Measurements from ENCODE around the gene HECW1. TPM values are rescaled to one million over a fixed set of nuclear protein-coding genes. Genes with fewer than 3 reads are reported as not detected.

HECW1 gene
- total and polyA plus RNA-seq, 10 of the 15 experiments (the other 5 are each of a cell fraction or from before 2014, with no cell fraction given), result under 0.01 to 0.31 (median 0.04) TPM; not detected in 3

DNA sequence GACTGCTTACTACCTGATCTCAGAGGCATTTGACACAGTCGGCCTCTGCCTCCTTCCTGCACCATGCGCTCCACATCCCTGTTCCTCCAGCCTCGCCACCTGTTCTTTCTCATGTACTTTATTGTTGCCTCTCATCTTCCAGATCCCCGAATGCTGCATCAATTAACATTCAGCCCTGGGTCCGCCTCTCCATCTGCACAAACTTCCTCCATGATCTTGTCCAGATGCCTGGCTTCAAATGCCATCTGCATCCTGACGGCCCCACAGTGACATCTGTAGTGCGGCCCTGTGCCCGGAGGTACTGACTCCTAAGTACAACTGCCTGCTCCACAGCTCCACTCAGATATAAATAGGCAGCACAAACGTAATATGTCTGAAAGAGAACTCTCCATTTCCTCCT, 419.3 kb downstream of the HECW1 start (continued):
- no peak for TF ChIP-seq BRCA1 (IDR thresholded peaks at IDR 0.05; ENCODE audit: low read depth, low read length)

GRCh38 chr7:43533801-43534479, 421.5 kb downstream of the HECW1 start:
- FAIRE-seq, result no peak
- ChIA-PET RAD21 (ENCODE audit: unreplicated experiment) (no interaction called here), SMC1A (ENCODE audit: uncharacterized antibody, unreplicated experiment) (no interaction called here), POLR2A (no interaction called here), CTCF (no interaction called here)
- Histone ChIP-seq H3K27ac (ENCODE audit: control insufficient read depth, insufficient read depth) (no peak overlapping the region), H3K9ac (ENCODE audit: control insufficient read depth, insufficient read depth, low read length) (no peak overlapping the region), H3K4me1 (ENCODE audit: control insufficient read depth, insufficient read depth, low read length) (no peaks in the 10 kb centered on the region), H3K27me3 (replicated peaks in 1 of 2; ENCODE audit: control insufficient read depth in 2 of 2, insufficient read depth in 2 of 2, low read length in 1 of 2) (no peaks in the 10 kb centered on the region; a peak in 1 of 4 replicates), H2AFZ (ENCODE audit: control insufficient read depth, low read depth, low read length) (no peak overlapping the region), H3K36me3 (ENCODE audit: control insufficient read depth in 2 of 2, insufficient read depth in 2 of 2, low read length in 1 of 2) (no peaks in the 10 kb centered on the region), H3K4me3 (no peak overlapping the region), H4K20me1 (ENCODE audit: control insufficient read depth, insufficient read depth) (no peaks in the 10 kb centered on the region), H3K9me3 (replicated peaks; ENCODE audit: control insufficient read depth, insufficient read depth, low read length) (no peaks in the 10 kb centered on the region), H3K79me2 (ENCODE audit: control insufficient read depth, insufficient read depth, low read length) (no peaks in the 10 kb centered on the region), H3K4me2 (ENCODE audit: control insufficient read depth, insufficient read depth) (no peak overlapping the region)
- BruUV-seq (replicated peaks), result no TSS peak
- 41% methylated on average over 6 of the region's 6 CpGs for WGBS (ENCODE audit: insufficient coverage, insufficient replicate concordance, low lambda C conversion rate, missing lambda C conversion rate)
- intact Hi-C loops (cut with micrococcal nuclease; ENCODE audit: unreplicated experiment) (no loop called here), in situ Hi-C loops (cut with MboI) (no loop called here)
- ATAC-seq, result no peak
- no peak for DNase-seq (ENCODE audit: low read depth, low spot score)
- TF ChIP-seq CEBPB (IDR thresholded peaks at IDR 0.05; ENCODE audit: borderline replicate concordance in 1 of 2, low read depth in 2 of 2, low read length in 2 of 2) (no peak), RELA (IDR thresholded peaks at IDR 0.05; ENCODE audit: borderline replicate concordance, partially characterized antibody) (no peak), SKIL (IDR thresholded peaks at IDR 0.05; ENCODE audit: low read depth, poor library complexity, severe bottlenecking) (no peak), LARP7 (IDR thresholded peaks at IDR 0.05) (no peak), CREM (IDR thresholded peaks at IDR 0.05; ENCODE audit: low read depth) (no peak), FOXM1 (IDR thresholded peaks at IDR 0.05; ENCODE audit: low read depth, low read length) (no peak), SREBF1 (IDR thresholded peaks at IDR 0.05; ENCODE audit: low read length) (no peak), CHD2 (IDR thresholded peaks at IDR 0.05; ENCODE audit: borderline replicate concordance, low read depth, low read length) (no peak), NR2C2 (IDR thresholded peaks at IDR 0.05; ENCODE audit: borderline replicate concordance, control insufficient read depth, insufficient read length, low read depth) (no peak), RFX5 (IDR thresholded peaks at IDR 0.05; ENCODE audit: low read depth, low read length) (no peak), FOXK2 (IDR thresholded peaks at IDR 0.05) (no peak), MTA2 (IDR thresholded peaks at IDR 0.05; ENCODE audit: low read depth) (no peak), RB1 (IDR thresholded peaks at IDR 0.05; ENCODE audit: borderline replicate concordance) (no peak), TBL1XR1 (IDR thresholded peaks at IDR 0.05; ENCODE audit: low read depth, low read length) (no peak)
- TF ChIP-seq, protein P1, sequence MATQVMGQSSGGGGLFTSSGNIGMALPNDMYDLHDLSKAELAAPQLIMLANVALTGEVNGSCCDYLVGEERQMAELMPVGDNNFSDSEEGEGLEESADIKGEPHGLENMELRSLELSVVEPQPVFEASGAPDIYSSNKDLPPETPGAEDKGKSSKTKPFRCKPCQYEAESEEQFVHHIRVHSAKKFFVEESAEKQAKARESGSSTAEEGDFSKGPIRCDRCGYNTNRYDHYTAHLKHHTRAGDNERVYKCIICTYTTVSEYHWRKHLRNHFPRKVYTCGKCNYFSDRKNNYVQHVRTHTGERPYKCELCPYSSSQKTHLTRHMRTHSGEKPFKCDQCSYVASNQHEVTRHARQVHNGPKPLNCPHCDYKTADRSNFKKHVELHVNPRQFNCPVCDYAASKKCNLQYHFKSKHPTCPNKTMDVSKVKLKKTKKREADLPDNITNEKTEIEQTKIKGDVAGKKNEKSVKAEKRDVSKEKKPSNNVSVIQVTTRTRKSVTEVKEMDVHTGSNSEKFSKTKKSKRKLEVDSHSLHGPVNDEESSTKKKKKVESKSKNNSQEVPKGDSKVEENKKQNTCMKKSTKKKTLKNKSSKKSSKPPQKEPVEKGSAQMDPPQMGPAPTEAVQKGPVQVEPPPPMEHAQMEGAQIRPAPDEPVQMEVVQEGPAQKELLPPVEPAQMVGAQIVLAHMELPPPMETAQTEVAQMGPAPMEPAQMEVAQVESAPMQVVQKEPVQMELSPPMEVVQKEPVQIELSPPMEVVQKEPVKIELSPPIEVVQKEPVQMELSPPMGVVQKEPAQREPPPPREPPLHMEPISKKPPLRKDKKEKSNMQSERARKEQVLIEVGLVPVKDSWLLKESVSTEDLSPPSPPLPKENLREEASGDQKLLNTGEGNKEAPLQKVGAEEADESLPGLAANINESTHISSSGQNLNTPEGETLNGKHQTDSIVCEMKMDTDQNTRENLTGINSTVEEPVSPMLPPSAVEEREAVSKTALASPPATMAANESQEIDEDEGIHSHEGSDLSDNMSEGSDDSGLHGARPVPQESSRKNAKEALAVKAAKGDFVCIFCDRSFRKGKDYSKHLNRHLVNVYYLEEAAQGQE (IDR thresholded peaks at IDR 0.05; ENCODE audit: low read depth, low read length), result no peak
- TF ChIP-seq, protein P2, sequence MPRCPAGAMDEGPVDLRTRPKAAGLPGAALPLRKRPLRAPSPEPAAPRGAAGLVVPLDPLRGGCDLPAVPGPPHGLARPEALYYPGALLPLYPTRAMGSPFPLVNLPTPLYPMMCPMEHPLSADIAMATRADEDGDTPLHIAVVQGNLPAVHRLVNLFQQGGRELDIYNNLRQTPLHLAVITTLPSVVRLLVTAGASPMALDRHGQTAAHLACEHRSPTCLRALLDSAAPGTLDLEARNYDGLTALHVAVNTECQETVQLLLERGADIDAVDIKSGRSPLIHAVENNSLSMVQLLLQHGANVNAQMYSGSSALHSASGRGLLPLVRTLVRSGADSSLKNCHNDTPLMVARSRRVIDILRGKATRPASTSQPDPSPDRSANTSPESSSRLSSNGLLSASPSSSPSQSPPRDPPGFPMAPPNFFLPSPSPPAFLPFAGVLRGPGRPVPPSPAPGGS (IDR thresholded peaks at IDR 0.05; ENCODE audit: borderline replicate concordance, insufficient read depth, low read depth, low read length, poor library complexity, severe bottlenecking), result no peak

Measured in GM12878 (cell line).